Activated T-cell treated with anti-CD3 and anti-CD28 coated beads for 24 hours (primary cell): ENCODE results near the gene TEX101.
"Not testable (repeated sequence)": the region's sequence is repeated elsewhere in the genome, so short reads cannot be mapped to it uniquely, and the experiment has no call there.

Experiments used
- DNase-seq: peaks from one replicate; pipeline ENCODE4 v3.0.0-alpha.2; 2020; ENCODE audit warnings: low read depth

The TEX101 gene

GRCh38 chr19:43420954-43421353, 6.3 kb downstream of the TEX101 start:
- no peak for DNase-seq

- no peak for DNase-seq
Measured at GRCh38 chr19:43422000-43422688, 7.5 kb downstream of the TEX101 start.

GRCh38 chr19:43422689-43423066, 8.0 kb downstream of the TEX101 start:
- no peak for DNase-seq

- DNase-seq: no peak
Measured at GRCh38 chr19:43423779-43424178, 9.1 kb downstream of the TEX101 start.

- DNase-seq: no peak
Measured at GRCh38 chr19:43425567-43426392, 11.1 kb downstream of the TEX101 start.

- DNase-seq: no peak
Measured at GRCh38 chr19:43429395-43429794, 14.7 kb downstream of the TEX101 start.

- no peak for DNase-seq
Measured at GRCh38 chr19:43430142-43430710, 15.5 kb downstream of the TEX101 start.

GRCh38 chr19:43430976-43431375, 16.3 kb downstream of the TEX101 start:
- DNase-seq: no peak

- DNase-seq: no peak
Measured at GRCh38 chr19:43433358-43433673, 18.6 kb downstream of the TEX101 start.

GRCh38 chr19:43433689-43434088, 19.0 kb downstream of the TEX101 start:
- no peak for DNase-seq

GRCh38 chr19:43435775-43436174, 21.1 kb downstream of the TEX101 start:
- no peak for DNase-seq

GRCh38 chr19:43437284-43437683, 22.6 kb downstream of the TEX101 start:
- not testable (repeated sequence) for DNase-seq

- DNase-seq: no peak
Measured at GRCh38 chr19:43437712-43438111, 23.0 kb downstream of the TEX101 start.

GRCh38 chr19:43438291-43439031, 23.8 kb downstream of the TEX101 start:
- DNase-seq: no peak

- DNase-seq: no peak
Measured at GRCh38 chr19:43439032-43439708, 24.5 kb downstream of the TEX101 start.

GRCh38 chr19:43439709-43440063, 25.0 kb downstream of the TEX101 start:
- DNase-seq: no peak

- no peak for DNase-seq
Measured at GRCh38 chr19:43441716-43442115, 27.0 kb downstream of the TEX101 start.

- not testable (repeated sequence) for DNase-seq
Measured at GRCh38 chr19:43444091-43444490, 29.4 kb downstream of the TEX101 start.

- no peak for DNase-seq
Measured at GRCh38 chr19:43444531-43445287, 30.0 kb downstream of the TEX101 start.

GRCh38 chr19:43445426-43445825, 30.7 kb downstream of the TEX101 start:
- DNase-seq: no peak

- peak; percentile 67 for DNase-seq
Measured at GRCh38 chr19:43446746-43447489, 32.2 kb downstream of the TEX101 start.
